Measurements from ENCODE around the gene MYO18B.

The MYO18B gene

GRCh38 chr22:25741692-25742626 lies at the start of gene MYO18B:
Gene MYO18B, plus strand, starts transcription at chr22:25742188. Its CDS starts 18,905 bp downstream, at chr22:25761093.
- H2AFZ ChIP-seq (ENCODE audit: low read depth, low read length, severe bottlenecking): no peak within 1 kb of the TSS
- no peaks in the 10 kb centered on the region for H3F3A ChIP-seq (ENCODE audit: insufficient read depth)
- H4K20me1 ChIP-seq (ENCODE audit: low read depth, low read length): no peaks in the 10 kb centered on the region
- no peaks in the 10 kb centered on the region for H3K79me2 ChIP-seq (ENCODE audit: insufficient read depth, low read length)
- H3K9ac ChIP-seq (ENCODE audit: low read length): no peak within 1 kb of the TSS
- H3K36me3 ChIP-seq (ENCODE audit: low read length): no peaks in the 10 kb centered on the region
- H3K27ac ChIP-seq (ENCODE audit: low read depth, low read length): no peak within 1 kb of the TSS
- no peaks in the 10 kb centered on the region for H3K9me3 ChIP-seq (ENCODE audit: insufficient read depth, low read length)
- TF ChIP-seq EZH2phosphoT487 (conservative IDR thresholded peaks at IDR 0.05; ENCODE audit: low read length) (no peak), CTCF (IDR thresholded peaks at IDR 0.05; ENCODE audit: insufficient read depth, low read length, poor library complexity, severe bottlenecking) (no peak)
- no peaks in the 10 kb centered on the region for H3K27me3 ChIP-seq (ENCODE audit: low read length)
- no peaks in the 10 kb centered on the region for H3K9me2 ChIP-seq (replicated peaks; ENCODE audit: insufficient read depth, low read length)
- no peak within 1 kb of the TSS for H3K4me3 ChIP-seq (ENCODE audit: insufficient read depth, low read length, poor library complexity, severe bottlenecking)
- H3K4me2 ChIP-seq (ENCODE audit: low read depth, low read length, poor library complexity, severe bottlenecking): no peak within 1 kb of the TSS

GRCh38 chr22:25692397-25693267 lies 49.4 kb upstream of the MYO18B start:
- TF ChIP-seq EZH2phosphoT487 (conservative IDR thresholded peaks at IDR 0.05; ENCODE audit: low read length) (no peak), CTCF (IDR thresholded peaks at IDR 0.05; ENCODE audit: insufficient read depth, low read length, poor library complexity, severe bottlenecking) (no peak)
- H3K36me3 ChIP-seq (ENCODE audit: low read length): no peaks in the 10 kb centered on the region
- no peaks in the 10 kb centered on the region for H3F3A ChIP-seq (ENCODE audit: insufficient read depth)
- H3K4me3 ChIP-seq (ENCODE audit: insufficient read depth, low read length, poor library complexity, severe bottlenecking): no peak overlapping the region
- no peak overlapping the region for H3K9ac ChIP-seq (ENCODE audit: low read length)
- H3K9me3 ChIP-seq (ENCODE audit: insufficient read depth, low read length): no peaks in the 10 kb centered on the region
- H3K27me3 ChIP-seq (ENCODE audit: low read length): no peaks in the 10 kb centered on the region
- no peak overlapping the region for H2AFZ ChIP-seq (ENCODE audit: low read depth, low read length, severe bottlenecking)
- H3K9me2 ChIP-seq (replicated peaks; ENCODE audit: insufficient read depth, low read length): no peaks in the 10 kb centered on the region
- no peak overlapping the region for H3K4me2 ChIP-seq (ENCODE audit: low read depth, low read length, poor library complexity, severe bottlenecking)
- H3K27ac ChIP-seq (ENCODE audit: low read depth, low read length): no peak overlapping the region
- H3K79me2 ChIP-seq (ENCODE audit: insufficient read depth, low read length): no peaks in the 10 kb centered on the region
- no peaks in the 10 kb centered on the region for H4K20me1 ChIP-seq (ENCODE audit: low read depth, low read length)

GRCh38 chr22:25693268-25693565 lies 48.8 kb upstream of the MYO18B start:
- Histone ChIP-seq H3K9me3 (ENCODE audit: insufficient read depth, low read length) (no peaks in the 10 kb centered on the region), H3K36me3 (ENCODE audit: low read length) (no peaks in the 10 kb centered on the region), H2AFZ (ENCODE audit: low read depth, low read length, severe bottlenecking) (no peak overlapping the region), H4K20me1 (ENCODE audit: low read depth, low read length) (no peaks in the 10 kb centered on the region), H3K4me2 (ENCODE audit: low read depth, low read length, poor library complexity, severe bottlenecking) (no peak overlapping the region), H3F3A (ENCODE audit: insufficient read depth) (no peaks in the 10 kb centered on the region), H3K79me2 (ENCODE audit: insufficient read depth, low read length) (no peaks in the 10 kb centered on the region), H3K9ac (ENCODE audit: low read length) (no peak overlapping the region), H3K27ac (ENCODE audit: low read depth, low read length) (no peak overlapping the region), H3K9me2 (replicated peaks; ENCODE audit: insufficient read depth, low read length) (no peaks in the 10 kb centered on the region), H3K27me3 (ENCODE audit: low read length) (no peaks in the 10 kb centered on the region), H3K4me3 (ENCODE audit: insufficient read depth, low read length, poor library complexity, severe bottlenecking) (no peak overlapping the region)
- TF ChIP-seq EZH2phosphoT487 (conservative IDR thresholded peaks at IDR 0.05; ENCODE audit: low read length): no peak
- TF ChIP-seq CTCF (IDR thresholded peaks at IDR 0.05; ENCODE audit: insufficient read depth, low read length, poor library complexity, severe bottlenecking): no peak

Data from SU-DHL-6 (cell line).